ENCODE results near the gene CUBN.

The CUBN gene

DNA sequence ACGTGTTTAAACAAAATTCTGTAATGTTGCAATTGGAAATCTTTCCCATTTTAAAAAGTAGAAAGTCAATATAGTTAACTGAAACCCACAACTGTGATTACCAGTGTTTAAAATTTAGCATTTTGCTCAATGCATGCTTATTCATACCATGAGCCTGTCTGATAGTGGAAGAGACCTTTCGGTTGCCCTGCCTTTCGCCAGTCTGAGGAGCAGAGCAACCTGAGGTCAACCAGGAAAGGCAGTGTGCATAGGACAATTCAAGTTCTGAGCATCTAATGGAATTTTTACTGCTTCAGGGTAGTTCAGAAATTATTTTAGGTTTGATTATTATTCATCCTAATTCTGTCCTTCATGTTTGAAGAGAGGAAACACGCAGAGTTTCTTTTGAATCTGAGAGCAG is 100.8 kb downstream of the CUBN start:
- DNase-seq (ENCODE audit: insufficient read length, low spot score) = no peak
- FAIRE-seq = no peak
- no peak for TF ChIP-seq CTCF (IDR thresholded peaks at IDR 0.05; ENCODE audit: insufficient read depth, missing control alignments)

DNA sequence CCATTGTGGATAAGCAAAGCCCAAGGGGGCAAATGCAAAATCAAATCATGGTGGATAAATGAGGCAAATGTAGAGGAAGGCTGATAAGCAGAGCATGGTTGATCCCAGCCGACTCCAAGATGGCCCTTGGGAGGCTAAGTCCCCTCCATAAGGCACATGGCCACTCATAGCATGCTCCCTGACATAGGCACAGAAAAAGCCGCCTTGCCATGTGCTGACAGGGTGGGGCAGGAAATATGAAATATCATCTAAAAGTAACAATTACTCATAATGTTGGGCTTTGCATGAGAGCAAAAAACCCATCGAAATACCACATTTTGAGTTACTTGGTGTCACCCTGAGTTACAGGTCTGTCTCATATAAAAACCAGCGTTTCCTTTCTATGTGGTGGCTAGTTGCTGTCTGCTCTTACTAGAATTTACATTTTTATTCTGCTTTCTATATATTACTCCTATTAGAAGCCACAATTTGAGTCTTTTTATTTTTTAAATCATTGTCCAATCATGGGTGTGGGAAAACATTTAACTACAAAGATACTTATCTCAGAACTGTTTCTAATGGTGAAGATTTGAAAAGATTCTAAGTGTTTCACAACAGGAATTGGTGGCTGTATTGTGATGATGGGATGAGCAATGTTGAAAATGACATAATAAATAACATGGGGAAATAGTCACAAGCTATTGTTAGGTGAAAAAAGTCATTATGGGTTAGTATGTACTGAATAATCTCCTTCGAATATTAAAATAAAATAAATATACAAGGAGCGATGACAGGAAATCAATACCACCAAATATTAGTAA is 102.7 kb downstream of the CUBN start:
- TF ChIP-seq CTCF (IDR thresholded peaks at IDR 0.05; ENCODE audit: insufficient read depth, missing control alignments) = no peak
- FAIRE-seq = no peak
- no peak for DNase-seq (ENCODE audit: insufficient read length, low spot score)

DNA sequence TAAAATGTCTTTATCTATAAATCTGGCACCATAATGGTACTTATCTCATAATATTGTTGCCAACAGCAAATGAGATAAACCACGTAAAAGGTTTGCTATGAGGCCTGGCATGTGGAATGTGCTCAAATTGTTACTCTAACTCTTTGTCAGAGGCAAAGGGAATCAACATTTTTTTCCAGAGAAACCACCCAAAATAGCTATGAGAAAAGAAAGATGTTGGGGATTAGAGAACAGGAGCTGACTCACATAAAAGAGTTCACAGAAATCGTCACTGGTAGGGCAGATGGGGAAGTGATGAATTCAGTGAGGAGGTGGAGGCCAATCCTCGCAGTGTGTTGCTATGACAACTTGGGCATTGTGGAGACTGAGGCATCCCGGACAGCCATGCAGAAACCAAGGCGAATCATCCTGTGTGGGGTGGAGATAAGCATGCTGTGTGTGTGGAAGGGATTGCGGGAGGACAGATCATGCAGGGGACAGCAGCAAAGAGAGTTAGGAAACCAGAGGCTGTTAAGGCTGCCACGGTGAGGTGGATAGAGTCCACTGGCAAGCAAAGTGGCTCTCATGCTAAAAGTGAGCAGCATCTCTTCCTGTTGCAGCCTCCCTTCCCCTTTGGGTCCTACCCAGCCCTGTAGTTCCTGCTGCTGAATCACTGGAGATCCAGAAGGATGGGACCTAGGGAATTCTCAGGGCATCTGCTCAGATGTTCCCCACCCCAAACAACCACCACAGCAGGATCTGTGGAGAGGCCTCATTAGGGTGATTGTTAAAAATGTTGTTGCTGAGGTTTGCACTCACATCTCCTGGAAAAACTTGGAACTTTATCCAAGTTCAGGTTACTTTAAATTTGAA is 103.9 kb downstream of the CUBN start:
- DNase-seq (ENCODE audit: insufficient read length, low spot score) (no peak), FAIRE-seq (no peak)
- TF ChIP-seq CTCF (IDR thresholded peaks at IDR 0.05; ENCODE audit: insufficient read depth, missing control alignments) = no peak

DNA sequence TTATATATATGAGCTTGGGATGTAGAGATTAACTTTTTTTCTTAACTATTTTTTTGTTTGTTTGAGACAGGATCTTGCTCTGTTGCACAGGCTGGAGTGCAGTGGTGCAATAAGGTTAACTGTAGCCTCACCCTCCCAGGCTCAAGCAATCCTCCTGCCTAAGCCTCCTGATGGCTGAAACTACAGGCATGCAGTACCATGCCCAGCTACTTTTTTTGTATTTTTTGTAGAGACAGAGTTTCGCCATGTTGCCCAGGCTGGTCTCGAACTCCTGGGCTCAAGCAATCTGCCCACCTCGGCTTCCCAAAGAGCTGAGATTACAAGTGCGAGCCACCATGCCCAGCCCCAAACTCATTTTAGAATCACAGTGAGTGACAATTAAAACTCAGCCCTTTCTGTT is 105.2 kb downstream of the CUBN start:
- no peak for DNase-seq (ENCODE audit: insufficient read length, low spot score)
- TF ChIP-seq CTCF (IDR thresholded peaks at IDR 0.05; ENCODE audit: insufficient read depth, missing control alignments) = no peak
- FAIRE-seq = no peak

DNA sequence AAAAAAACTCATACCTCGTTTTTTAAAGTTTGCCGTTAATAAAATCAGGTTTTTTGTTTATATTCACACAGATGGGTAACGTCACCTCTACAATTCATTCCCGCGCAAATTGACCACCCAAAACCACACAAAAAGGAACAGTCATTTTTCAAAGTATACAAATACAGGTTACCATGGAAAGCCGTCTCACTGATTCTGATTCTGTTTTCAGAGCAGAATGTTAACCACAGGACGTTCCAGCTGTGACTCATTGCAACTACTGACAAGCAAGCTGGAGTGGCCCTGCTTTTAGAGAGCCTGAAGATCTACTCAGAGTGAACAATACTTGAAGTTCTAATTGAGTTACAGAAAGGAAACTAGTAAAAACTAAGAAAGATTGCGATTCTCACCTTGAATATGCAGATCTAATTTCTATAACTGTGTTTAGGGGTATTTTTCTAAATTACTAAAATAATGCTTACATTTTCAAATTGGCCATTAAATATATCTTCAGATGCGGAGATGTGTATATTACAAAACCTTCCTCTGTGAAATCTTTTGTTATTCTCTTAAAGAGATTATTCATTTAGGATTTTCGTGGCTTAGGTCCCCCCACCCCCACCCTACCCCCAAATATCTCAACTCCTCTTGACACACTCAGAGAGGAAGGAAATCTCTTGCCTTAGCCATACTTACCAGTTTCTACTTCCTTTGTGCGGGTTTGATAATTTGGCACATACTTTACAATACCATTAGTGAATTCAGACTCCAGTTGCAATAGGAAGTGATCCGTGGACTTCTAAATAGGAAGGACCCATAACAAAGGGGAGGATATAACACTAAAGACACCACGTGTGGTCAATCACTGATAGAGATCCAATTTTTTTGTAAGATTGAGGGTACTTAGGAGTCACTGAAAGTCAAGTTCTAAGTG is 106.0 kb downstream of the CUBN start:
- DNase-seq (ENCODE audit: insufficient read length, low spot score) (no peak), FAIRE-seq (no peak)
- no peak for TF ChIP-seq CTCF (IDR thresholded peaks at IDR 0.05; ENCODE audit: insufficient read depth, missing control alignments)

GRCh38 chr10:17022896-17023295 is 106.7 kb downstream of the CUBN start:
- no peak for TF ChIP-seq CTCF (IDR thresholded peaks at IDR 0.05; ENCODE audit: insufficient read depth, missing control alignments)
- DNase-seq (ENCODE audit: insufficient read length, low spot score) = no peak
- FAIRE-seq = no peak

Data from D721Med (cell line).